Left hindlimb (tissue), 1 donor: ENCODE data around the gene TNRC18.
"Not testable (repeated sequence)": the region's sequence is repeated elsewhere in the genome, so short reads cannot be mapped to it uniquely, and the experiment has no call there.

ENCODE experiments used
- DNase-seq: peaks from one replicate; pipeline ENCODE4 v3.0.0-alpha.2; 2018

Gene TNRC18

DNA sequence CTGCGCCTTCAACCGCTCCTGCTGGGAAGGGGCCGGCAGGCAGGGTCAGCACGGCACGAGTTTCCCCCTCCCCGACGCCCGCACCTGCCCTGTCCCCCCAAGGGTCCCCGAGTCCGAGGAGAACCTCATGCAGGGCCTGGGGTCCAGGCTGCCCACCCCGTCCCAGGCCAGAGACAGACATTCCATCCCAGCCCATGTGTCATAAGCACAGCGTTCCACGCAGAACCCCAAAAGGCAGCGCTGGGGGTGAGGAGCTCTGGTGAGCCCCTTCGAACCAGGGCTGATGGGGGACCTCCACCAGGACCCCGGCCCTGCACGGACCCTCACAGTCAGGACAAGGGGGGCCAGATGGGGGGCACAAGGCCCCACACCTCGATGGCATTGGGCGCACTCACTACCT is 49.2 kb downstream of the TNRC18 start:
- no peak for DNase-seq

DNA sequence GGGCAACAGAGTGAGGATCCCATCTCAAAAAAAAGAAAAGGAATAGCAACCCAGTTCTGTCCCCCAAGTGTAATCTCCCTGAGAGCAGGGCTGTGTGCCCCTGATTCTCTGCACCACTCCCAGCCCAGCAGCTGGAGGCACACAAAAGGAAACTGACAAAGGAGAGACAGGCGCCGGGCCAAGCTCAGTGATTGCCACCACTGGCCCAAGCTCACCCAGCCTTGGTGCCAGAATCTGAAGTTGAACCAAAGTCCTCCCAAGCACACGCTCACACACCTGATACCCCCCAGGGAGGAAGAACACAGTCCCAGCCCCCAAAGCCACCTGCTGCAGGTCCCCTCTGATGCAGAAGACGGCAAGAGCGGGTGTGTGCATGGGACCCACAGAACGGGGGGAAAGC is 50.3 kb downstream of the TNRC18 start:
- DNase-seq: no peak

GRCh38 chr7:5370454-5371353 is 52.9 kb downstream of the TNRC18 start:
- DNase-seq: no peak

- no peak for DNase-seq
Observed at GRCh38 chr7:5367661-5368060, 56.0 kb downstream of the TNRC18 start.

DNA sequence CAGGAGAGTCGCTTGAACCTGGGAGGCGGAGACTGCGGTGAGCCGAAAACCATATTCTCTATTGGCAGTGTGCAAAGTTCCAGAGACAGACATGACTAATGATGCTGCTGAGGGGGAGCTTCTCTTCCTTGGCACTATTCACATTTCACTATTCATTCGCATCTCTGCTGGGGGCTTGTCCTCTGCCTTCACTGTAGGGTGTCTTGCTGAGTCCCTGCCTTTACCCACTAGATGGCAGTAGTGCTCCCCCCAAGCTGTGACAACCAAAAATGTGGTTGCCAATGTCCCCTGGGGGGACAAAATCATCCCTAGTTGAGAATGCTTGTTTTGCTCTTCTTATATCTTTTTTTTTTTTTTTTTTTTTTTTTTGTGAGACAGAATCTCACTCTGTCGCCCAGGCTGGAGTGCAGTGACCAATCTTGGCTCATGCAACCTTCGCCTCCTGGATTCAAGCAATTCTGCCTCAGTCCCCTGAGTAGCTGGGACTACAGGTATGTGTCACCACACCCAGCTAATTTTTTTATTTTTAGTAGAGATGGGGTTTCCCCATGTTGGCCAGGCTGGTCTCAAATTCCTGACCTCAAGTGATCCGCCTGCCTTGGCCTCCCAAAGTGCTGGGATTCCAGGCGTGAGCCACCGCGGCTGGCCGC is 57.5 kb downstream of the TNRC18 start:
- DNase-seq: peak; percentile 73

DNA sequence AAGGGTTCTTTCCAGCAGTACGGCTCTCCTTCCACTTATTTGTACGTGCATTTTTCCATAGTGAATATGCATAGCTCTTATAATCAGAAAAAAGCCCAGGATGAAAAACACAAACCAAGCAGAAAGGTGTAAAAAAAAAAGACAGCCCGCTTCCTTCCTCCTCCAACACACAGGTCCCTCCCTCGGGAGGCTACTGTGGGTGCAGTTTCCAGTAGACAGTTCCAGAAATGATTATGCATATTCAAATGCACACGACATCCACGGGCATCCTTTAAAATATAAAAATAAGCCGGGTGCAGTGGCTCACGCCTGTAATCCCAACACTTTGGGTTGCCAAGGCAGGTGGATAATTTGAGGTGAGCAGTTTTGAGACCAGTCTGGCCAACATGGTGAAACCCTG is 59.9 kb downstream of the TNRC18 start:
- DNase-seq: no peak

DNA sequence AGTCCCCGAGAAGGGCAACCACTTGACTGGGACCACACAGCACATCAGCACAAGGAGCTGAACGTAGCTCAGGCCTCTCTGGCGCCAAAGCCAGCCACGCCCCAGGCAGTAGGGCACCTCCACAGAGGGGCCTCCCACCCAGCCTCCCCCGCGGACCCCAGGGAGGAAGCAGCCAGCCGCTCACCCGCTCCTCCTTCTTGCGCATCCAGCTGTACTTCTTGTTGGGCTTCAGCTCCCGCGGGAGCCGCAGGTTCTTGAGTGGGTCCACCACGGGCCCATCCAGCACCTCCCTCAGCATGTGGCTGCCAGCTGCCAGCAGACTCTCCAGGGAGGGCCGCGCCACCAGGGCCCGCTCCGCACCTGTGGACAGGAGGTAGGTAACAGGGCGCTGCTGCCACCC is 61.2 kb downstream of the TNRC18 start:
- DNase-seq: no peak

- DNase-seq: no peak
Observed at GRCh38 chr7:5361446-5362127, 62.0 kb downstream of the TNRC18 start.

DNA sequence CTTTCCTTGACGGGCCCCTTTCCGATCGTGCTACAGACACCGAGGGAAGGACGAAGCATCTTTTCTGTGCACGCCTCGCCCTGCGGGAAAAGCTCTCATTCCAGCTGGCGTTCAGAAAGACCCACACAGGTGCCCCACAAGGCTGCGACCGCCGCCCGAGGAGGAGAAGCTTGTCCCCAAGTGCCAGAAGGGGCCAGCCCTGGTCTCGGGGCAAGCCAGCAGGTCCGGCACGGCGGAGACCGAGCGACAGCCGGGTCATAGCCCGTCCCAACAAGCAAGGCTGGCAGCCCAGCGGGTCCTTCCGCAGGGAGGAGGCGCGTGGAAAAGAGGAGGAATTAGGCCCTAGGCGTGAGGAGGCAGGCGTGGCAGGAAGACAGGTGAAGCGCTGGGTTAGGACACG is 62.7 kb downstream of the TNRC18 start:
- DNase-seq: no peak

DNA sequence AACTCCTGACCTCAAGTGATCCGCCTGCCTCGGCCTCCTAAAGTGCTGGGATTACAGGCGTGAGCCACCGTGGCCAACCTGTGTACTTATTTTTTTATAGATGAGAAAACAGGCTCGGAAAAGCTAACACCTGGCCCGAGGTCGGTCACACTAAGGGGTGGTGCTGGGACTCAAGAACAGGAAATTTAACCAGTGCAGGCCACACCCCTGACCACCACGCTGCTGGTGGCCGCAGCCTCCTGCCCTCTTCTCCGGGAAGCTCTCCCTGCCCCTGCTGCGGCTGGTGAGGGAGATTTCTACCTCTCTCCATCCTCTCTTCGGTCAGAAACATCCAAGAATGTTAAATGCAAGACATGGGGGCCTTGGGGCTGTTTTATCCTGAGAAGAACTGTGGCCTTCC is 63.2 kb downstream of the TNRC18 start:
- no peak for DNase-seq

- DNase-seq: not testable (repeated sequence)
Observed at GRCh38 chr7:5360021-5360420, 63.6 kb downstream of the TNRC18 start.

DNA sequence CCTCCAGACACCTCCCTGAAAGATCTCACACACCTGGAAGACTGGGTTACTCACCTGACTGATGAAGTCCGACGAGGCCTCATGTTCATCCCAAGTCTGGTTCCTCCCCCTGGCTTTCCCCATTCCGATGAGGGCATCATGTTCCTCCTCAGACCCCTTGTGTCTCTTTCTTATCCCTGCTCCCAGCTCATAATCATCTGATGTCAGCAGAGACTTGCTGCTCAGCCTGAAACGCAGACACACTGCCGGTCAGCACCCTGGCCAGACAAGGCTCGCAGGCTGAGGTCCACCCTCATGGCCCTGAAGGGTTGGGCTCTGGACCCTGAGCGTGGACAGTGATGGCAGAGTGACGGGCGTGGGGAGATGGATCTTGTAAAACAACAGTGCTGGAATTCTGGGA is 64.3 kb downstream of the TNRC18 start:
- no peak for DNase-seq

DNA sequence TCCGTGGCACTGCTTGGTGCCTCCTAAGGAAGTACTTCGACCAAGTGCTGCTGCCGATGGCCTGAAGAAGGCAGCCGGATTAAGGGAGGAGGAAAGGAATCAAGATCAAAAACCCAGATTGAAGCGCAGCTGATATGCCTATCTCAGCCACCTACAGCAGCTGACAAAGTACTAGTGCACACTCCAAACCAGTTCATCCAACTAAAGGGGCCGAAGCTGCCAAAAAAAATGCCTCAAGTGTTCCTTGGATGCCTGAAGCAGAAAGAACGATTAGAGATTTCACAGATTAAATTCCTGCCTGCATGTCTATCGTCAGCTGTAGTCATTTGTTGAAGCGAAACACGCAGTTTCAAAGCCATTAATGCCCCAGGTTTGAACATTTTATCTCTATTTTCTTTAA is 65.7 kb downstream of the TNRC18 start:
- DNase-seq: no peak

GRCh38 chr7:5356751-5357119 is 66.9 kb downstream of the TNRC18 start:
- DNase-seq: no peak

DNA sequence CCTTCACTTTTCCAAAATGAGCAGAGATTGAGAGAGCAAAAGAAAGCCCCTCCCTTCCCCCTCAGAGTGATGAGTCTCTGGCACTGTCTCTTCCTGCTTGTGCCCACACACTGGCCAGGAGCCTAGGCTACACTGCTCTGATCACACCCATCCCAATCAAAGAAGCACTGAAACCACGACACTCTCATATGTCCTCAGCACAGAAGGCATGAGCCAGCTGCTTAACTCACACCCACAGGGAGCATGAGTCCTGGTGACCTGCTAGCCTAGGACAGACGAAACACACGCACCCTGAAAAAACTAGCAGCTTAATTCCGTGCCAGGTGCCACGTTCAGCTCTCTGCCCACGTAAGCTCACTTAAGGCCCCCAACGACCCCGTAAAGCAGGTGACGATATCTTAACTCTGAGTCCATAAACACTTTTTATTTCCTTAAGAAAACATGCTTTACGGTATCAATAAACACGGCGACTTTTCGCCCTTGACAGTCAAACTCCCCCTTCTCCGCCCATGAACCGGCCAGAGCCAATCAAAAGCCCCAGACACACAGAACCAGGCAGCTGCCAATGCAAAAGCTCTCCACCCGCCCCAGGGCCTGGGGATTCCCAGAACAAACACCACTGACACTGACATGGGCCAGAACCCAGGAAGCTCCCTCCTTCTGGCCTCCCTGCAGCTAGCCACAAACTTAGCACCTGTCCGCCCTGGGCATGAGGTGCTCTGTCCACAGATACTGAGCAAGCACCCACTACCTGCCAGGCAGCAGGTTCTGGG is 69.0 kb downstream of the TNRC18 start:
- no peak for DNase-seq

DNA sequence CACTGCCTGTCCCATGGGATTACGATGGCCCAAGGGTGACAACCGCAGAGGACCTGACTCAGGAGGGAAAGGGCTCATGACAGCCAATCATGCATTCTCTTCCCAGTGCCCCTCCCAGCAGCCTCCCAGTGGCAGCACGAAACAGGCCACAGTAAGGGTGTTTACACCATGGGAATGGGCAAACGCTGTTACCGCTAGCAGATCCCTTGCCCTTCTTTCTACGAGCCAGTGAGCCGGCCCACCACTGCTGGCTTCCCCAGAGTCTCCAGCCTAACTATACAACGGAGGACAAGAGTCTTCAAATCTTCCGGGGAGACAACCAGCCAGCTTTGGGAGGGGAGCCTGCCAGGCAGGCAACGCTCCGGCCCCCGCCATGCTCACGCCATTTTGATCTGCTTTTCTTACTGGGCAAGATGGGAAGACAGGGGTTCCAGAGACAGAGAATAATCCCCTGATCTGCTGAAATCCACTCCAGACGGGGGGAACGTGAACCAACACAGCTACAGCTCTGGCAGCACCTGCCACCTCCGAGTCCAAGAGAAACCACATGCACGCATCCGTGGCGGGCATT is 71.1 kb downstream of the TNRC18 start:
- DNase-seq: no peak

DNA sequence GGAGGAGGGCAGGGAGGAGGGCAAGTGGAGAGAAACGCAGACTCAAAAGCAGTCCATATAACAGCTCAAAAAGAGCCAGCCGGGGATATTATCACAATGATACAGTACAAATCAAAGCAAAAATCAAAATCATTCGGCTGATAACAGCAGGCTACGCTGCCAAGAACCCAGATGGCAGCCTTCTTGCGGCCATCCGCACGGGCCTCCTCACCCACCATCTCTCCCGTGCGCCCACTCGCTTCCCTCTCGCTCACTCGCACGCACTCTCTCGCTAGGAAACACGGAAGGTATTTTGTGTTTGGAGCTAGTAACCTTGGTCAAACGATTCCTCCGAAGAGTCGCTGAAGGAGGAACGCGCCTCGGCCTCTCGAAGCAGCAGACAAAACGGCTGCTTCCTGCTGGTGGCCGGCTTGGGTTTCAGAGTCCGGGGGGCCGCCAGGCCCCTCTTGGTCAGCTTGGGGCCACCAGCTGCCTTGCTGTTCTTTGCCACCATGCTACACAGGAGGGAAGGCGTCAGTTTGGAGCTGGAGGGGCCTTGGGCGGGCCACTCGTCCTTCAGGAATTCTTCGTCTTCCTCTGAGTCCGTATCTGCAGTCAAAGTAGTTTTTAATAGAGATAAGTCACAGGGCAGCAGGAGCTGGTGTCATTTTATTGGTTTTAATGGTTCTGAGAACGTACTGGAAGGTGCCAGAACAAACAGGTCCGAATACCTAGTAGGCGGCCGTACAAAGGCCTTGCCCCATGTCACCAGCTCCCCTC is 71.9 kb downstream of the TNRC18 start:
- DNase-seq: no peak

GRCh38 chr7:5350600-5351385 is 72.8 kb downstream of the TNRC18 start:
- no peak for DNase-seq

GRCh38 chr7:5350174-5350463 is 73.5 kb downstream of the TNRC18 start:
- no peak for DNase-seq

DNA sequence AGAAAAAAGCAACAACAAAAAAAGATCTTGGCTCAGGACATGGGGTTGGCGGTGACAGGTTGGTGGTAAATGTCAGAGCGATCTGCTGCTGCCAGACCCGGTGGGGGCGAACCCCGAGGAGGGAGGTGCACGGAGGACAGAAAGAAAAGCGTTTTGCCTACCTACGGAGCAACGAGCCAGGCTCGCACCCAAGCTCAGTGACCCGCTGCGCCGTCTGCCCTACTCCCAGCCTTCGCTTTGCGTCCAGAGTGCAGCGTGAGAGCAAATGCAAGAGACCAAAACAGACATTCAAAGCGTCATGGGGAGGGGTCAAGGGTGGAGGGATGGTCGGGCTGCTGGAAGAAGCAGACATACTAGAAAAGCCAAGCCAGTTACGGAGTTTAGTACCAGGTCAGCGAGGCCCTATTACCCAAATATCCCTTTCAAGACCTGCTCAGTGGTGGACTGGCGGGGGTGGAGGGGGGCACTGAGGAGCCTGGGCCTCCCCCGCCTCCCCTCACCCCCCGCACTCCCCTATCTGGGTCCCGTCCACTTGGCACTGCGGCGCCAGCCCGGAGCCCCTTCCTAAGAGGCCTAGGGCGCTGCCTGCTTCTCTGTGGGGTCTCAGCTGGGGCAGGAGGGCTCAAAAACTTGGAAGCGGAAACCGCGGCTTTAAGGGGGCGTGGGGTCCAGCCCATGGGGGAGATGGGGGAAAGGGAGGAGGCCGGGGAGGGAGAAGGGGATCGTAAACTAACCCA is 74.0 kb downstream of the TNRC18 start:
- no peak for DNase-seq

- no peak for DNase-seq
Observed at GRCh38 chr7:5349005-5349380, 74.6 kb downstream of the TNRC18 start.
